NAMALWA (cell line): ENCODE data around the gene STAT5B.
A peak's percentile ranks its signal among the peaks of the same experiment; 100 is the strongest.
"Not testable (repeated sequence)": the region's sequence is repeated elsewhere in the genome, so short reads cannot be mapped to it uniquely, and the experiment has no call there.

Experiments used
- DNase-seq: peaks from one replicate; pipeline ENCODE4 v3.0.0-alpha.2; 2015; ENCODE audit warnings: low spot score

The STAT5B gene

GRCh38 chr17:42305543-42306384 lies 29.6 kb upstream of the STAT5B start:
- no peak for DNase-seq

- DNase-seq: not testable (repeated sequence)
Observed at GRCh38 chr17:42305031-42305330, 28.8 kb upstream of the STAT5B start.

GRCh38 chr17:42304187-42305030 lies 28.2 kb upstream of the STAT5B start:
- DNase-seq: no peak

DNA sequence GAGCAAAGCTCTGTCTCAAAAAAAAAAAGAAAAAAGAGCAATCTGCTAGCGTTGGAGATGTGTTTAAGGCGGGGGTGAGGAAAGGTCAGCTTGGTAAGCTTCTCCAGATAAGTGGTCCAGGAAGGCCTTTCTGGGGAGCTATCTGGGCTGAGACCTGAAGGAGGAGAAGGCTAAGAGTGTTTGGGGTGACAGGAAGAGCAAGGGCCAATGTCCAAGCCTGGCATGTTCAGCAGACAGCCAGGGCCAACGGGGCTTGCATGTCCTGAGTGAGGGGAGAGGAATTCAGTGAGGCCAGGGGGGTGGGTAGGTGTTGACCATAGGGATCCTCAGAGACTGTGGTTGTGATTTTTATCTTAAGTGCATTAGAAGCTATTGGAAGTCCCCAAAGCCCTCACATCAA lies 27.5 kb upstream of the STAT5B start:
- DNase-seq: no peak

DNA sequence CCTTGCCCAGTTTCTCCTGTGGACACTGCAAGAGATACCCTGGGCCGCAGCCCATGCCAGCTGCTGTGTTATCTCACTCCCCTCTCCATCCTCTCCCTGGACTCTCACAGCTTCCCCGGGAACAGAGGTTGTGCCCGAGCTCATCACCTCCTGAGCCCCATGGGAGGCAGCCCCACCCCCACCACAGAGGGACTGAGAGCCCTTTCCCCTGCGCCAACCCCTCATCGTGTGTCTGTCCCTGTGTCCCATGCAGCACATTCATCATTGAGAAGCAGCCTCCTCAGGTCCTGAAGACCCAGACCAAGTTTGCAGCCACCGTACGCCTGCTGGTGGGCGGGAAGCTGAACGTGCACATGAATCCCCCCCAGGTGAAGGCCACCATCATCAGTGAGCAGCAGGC lies 24.8 kb upstream of the STAT5B start:
- no peak for DNase-seq

GRCh38 chr17:42299913-42300312 lies 23.7 kb upstream of the STAT5B start:
- not testable (repeated sequence) for DNase-seq

GRCh38 chr17:42299361-42299760 lies 23.2 kb upstream of the STAT5B start:
- DNase-seq: not testable (repeated sequence)

DNA sequence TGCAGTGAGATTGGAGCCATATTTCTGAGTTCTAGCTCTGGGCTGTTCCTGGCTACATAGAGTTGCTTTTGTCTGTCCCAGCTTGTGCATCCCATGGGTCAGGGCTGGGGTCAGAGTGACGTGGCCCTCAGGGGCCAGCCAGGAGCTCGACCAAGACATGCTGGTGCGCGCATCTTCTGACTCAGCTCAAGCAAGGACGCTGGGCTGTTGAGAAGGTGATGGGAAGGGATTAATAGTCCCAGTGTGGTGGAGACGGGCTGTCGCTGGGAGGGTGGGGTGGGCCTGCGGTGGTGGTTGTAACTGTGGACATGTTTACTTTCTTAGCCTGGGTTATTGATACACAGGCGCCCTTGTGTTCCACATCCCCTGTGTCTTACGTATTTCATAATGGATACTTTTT lies 21.6 kb upstream of the STAT5B start:
- not testable (repeated sequence) for DNase-seq

- no peak for DNase-seq
Observed at GRCh38 chr17:42296012-42296411, 19.8 kb upstream of the STAT5B start.

GRCh38 chr17:42294469-42295398 lies 18.5 kb upstream of the STAT5B start:
- DNase-seq: no peak

DNA sequence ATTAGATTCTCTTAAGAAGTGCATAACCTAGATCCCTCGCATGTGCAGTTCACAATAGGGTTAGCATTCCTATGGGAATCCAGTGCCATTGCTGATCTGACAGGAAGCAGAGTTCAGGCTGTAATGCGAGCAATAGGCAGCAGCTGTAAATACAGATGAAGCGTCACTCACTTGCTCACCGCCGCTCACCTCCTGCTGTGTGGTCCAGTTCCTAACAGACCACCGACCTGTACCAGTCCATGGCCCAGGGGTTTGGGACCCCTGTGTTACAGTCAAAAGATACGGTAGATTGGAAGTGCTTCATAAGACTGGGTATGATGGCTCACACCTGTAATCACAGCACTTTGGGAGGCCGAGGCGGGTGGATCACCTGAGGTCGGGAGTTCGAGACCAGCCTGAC lies 14.9 kb upstream of the STAT5B start:
- no peak for DNase-seq

DNA sequence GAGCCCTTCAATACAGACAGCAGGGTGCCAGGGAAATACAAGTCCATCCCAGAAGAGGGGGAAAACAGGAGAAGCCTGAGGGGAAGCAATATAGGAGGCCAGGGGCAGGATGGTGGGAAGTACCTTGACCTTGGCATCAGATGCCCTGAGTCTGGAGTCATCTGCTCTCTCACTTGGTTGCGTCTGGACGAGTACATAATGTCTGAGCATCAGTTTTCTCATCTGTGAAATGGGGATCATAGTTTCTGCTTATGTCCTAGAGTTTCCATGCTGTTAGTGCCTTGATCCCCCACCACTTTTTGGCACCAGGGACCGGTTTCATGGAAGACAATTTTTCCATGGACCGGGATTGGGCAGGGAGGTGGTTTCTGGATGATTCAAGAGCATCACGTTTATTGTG lies 14.4 kb upstream of the STAT5B start:
- DNase-seq: no peak

DNA sequence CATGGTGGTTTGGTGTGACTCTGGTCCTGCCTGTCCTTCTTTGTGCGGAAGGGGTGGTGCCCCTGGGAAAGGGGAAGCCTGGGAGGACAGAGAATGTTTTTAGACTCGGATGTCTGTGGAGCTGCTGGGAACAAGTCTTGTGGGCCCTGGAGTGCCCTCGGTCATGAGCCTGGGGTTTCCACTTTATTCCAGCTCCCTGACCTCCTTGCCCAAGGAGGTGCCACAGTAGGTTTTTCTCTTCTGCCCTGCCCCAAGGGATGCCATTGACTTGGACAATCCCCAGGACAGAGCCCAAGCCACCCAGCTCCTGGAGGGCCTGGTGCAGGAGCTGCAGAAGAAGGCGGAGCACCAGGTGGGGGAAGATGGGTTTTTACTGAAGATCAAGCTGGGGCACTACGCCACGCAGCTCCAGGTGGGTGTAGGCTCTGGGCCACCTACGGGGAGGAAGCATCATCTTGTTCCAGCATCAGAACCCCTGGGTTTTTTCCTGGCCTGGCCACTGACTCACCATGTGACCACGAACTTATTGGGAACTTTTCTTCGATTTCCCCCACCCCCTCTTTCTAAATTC lies 13.5 kb upstream of the STAT5B start:
- no peak for DNase-seq

DNA sequence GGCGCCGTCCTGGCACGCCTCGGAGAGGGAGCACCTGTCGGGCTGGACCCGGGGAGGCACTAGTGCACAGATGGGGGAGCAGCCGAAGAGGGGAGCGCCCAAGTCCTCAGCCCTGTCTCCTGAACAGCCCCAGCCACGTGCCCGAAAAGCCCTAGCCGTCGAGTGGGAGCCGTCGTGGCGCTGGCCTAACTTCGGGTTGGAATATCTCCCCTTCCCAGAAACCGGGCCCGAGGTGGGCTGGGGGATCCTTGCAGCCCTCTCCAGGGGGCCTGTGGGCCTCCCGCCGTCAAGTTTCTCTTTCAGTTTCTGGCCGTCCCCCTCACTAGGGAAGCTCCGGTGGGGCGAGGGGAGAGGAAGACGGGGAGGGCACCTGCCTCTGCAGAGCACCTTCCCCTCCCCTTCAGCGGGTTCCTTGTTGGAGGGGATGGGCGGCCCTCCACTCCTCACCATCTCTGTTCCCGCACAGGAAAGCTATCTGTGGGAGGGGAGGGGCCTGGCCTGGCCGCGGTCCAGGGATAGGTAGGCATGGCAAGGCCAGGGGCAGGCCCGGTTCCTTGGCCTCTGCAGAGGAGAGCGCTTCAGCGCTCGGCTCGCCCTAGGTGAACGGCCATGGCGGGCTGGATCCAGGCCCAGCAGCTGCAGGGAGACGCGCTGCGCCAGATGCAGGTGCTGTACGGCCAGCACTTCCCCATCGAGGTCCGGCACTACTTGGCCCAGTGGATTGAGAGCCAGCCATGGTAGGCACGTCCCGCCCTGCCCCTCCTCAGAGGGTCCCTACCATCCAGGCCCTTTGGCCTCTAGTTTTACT lies 12.8 kb upstream of the STAT5B start:
- DNase-seq: no peak

GRCh38 chr17:42287977-42288802 lies 12.0 kb upstream of the STAT5B start, which contains the start of gene STAT5A:
TSS of gene STAT5A (plus strand) at chr17:42288498. CDS start at chr17:42289412, 914 bp downstream.
- DNase-seq: peak; percentile 36

DNA sequence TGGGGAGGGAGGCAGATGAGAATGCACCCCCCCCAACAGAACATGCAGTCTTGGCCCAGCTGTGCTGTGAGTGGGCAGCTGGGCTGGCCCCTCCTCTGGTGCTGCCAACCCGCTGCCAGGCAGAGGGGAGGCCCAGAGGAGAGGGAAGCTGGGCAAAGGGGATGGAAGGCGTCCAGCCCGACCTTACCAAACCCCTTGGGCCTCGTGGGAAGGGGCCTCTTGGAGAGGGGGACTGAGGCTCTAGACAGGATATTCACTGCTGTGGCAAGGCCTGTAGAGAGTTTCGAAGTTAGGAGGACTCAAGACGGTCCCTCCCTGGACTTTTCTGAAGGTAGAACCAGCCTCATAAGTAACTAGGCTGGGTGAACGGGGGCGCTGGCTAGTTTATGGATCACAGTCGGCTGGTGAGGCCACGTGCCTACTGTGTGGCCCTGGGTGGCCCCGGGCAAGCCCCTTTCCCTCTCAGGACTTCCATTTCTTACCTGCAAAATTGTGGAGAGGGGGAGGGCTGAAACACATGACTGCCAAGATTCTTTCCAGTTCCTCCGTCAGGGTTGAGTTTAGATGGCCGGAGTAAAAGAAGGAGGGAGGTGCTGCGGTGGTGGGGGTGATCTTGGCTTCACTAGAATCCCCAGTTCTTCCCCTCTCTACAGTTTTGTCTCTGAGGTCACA lies 11.2 kb upstream of the STAT5B start:
- no peak for DNase-seq

- no peak for DNase-seq
Observed at GRCh38 chr17:42286411-42287221, 10.4 kb upstream of the STAT5B start.

GRCh38 chr17:42285346-42286050 lies 9.3 kb upstream of the STAT5B start:
- no peak for DNase-seq
